H1 (cell line): ENCODE measurements around the gene ASAP3. TPM values are rescaled to one million over a fixed set of nuclear protein-coding genes. Genes with fewer than 3 reads are reported as not detected.
A peak's percentile ranks its signal among the peaks of the same experiment; 100 is the strongest.

ENCODE experiments used
- EP300 ChIP-seq, 2 experiments: IDR thresholded peaks; 1 replicate in 1 of 2; 2 replicates in 1 of 2; pipeline ENCODE4 v1.6.1; 2011 to 2012; ENCODE audit warnings: low read depth in 2 of 2, low read length in 2 of 2, mild to moderate bottlenecking in 2 of 2, borderline replicate concordance in 1 of 2, inconsistent platforms in 1 of 2, moderate library complexity in 1 of 2
- GTF2F1 ChIP-seq: IDR thresholded peaks from 2 replicates; pipeline ENCODE4 v1.6.1; 2012; ENCODE audit warnings: low read depth, low read length, improper control_type of control experiment, borderline replicate concordance
- MAFK ChIP-seq: IDR thresholded peaks from 2 replicates; pipeline ENCODE4 v1.6.1; 2012; ENCODE audit warnings: low read depth, mild to moderate bottlenecking, improper control_type of control experiment, low read length
- NANOG ChIP-seq: IDR thresholded peaks from 2 replicates; pipeline ENCODE4 v1.6.1; 2011; ENCODE audit warnings: low read length, low read depth, mild to moderate bottlenecking, inconsistent platforms; ENCODE audit not compliant: insufficient read depth, poor library complexity, severe bottlenecking
- PHF8 ChIP-seq: fragments of 200-600 bp; sonication (generic); conservative IDR thresholded peaks from 2 replicates; pipeline ENCODE4 v1.7.1; 2012; ENCODE audit warnings: low read depth, mild to moderate bottlenecking, inconsistent platforms, low read length, moderate library complexity
- POLR2AphosphoS5 ChIP-seq: IDR thresholded peaks from 2 replicates; pipeline ENCODE4 v1.6.1; 2011; ENCODE audit warnings: low read depth, low read length
- TEAD4 ChIP-seq: IDR thresholded peaks from 2 replicates; pipeline ENCODE4 v1.6.1; 2012; ENCODE audit warnings: low read depth, low read length, inconsistent platforms, mixed read lengths
- polyA plus RNA-seq, 7 experiments: library from polyadenylated mRNA; depleted of rRNA in 3 of 7; stranded (reverse) in 5 of 7; unstranded in 2 of 7; fragments of >200 nt in 5 of 7; fragments of 200-250 nt in 2 of 7; gene quantifications; 1 replicate in 5 of 7; 2 replicates in 1 of 7; 4 replicates in 1 of 7; pipeline versions ENCODE4 v1.2.1 to v1.2.3, GENCODE V29; 2011 to 2013; ENCODE audit warnings: missing spikeins in 2 of 7, mixed read lengths in 2 of 7
- total RNA-seq: library from RNA; stranded (reverse); fragmentation: NEBNext Ultra II Directional; extraction: Animal tissue kit (Norgen Biotek cat#: 25700); gene quantifications from 2 replicates; pipeline ENCODE4 v1.2.1, GENCODE V29; 2021
- TF ChIP-seq, protein P1 (sequence below): fragments of 300-600 bp; sonication (generic); IDR thresholded peaks from 2 replicates; pipeline ENCODE4 v1.7.1; 2012; ENCODE audit warnings: low read length, moderate library complexity, mild to moderate bottlenecking, inconsistent platforms; ENCODE audit not compliant: insufficient replicate concordance
- TF ChIP-seq, protein P2 (sequence below): IDR thresholded peaks from 2 replicates; pipeline ENCODE4 v1.6.1; 2012; ENCODE audit warnings: inconsistent platforms

ASAP3 gene
- total and polyA plus RNA-seq, 2 of the 8 experiments (the other 6 are each of a cell fraction or from before 2014, with no cell fraction given): 53.1 to 58.0 TPM

- TF ChIP-seq PHF8: peak; percentile 54; the same call in 1 of the 2 replicates
- no peak for TF ChIP-seq NANOG
- TF ChIP-seq, protein P1, sequence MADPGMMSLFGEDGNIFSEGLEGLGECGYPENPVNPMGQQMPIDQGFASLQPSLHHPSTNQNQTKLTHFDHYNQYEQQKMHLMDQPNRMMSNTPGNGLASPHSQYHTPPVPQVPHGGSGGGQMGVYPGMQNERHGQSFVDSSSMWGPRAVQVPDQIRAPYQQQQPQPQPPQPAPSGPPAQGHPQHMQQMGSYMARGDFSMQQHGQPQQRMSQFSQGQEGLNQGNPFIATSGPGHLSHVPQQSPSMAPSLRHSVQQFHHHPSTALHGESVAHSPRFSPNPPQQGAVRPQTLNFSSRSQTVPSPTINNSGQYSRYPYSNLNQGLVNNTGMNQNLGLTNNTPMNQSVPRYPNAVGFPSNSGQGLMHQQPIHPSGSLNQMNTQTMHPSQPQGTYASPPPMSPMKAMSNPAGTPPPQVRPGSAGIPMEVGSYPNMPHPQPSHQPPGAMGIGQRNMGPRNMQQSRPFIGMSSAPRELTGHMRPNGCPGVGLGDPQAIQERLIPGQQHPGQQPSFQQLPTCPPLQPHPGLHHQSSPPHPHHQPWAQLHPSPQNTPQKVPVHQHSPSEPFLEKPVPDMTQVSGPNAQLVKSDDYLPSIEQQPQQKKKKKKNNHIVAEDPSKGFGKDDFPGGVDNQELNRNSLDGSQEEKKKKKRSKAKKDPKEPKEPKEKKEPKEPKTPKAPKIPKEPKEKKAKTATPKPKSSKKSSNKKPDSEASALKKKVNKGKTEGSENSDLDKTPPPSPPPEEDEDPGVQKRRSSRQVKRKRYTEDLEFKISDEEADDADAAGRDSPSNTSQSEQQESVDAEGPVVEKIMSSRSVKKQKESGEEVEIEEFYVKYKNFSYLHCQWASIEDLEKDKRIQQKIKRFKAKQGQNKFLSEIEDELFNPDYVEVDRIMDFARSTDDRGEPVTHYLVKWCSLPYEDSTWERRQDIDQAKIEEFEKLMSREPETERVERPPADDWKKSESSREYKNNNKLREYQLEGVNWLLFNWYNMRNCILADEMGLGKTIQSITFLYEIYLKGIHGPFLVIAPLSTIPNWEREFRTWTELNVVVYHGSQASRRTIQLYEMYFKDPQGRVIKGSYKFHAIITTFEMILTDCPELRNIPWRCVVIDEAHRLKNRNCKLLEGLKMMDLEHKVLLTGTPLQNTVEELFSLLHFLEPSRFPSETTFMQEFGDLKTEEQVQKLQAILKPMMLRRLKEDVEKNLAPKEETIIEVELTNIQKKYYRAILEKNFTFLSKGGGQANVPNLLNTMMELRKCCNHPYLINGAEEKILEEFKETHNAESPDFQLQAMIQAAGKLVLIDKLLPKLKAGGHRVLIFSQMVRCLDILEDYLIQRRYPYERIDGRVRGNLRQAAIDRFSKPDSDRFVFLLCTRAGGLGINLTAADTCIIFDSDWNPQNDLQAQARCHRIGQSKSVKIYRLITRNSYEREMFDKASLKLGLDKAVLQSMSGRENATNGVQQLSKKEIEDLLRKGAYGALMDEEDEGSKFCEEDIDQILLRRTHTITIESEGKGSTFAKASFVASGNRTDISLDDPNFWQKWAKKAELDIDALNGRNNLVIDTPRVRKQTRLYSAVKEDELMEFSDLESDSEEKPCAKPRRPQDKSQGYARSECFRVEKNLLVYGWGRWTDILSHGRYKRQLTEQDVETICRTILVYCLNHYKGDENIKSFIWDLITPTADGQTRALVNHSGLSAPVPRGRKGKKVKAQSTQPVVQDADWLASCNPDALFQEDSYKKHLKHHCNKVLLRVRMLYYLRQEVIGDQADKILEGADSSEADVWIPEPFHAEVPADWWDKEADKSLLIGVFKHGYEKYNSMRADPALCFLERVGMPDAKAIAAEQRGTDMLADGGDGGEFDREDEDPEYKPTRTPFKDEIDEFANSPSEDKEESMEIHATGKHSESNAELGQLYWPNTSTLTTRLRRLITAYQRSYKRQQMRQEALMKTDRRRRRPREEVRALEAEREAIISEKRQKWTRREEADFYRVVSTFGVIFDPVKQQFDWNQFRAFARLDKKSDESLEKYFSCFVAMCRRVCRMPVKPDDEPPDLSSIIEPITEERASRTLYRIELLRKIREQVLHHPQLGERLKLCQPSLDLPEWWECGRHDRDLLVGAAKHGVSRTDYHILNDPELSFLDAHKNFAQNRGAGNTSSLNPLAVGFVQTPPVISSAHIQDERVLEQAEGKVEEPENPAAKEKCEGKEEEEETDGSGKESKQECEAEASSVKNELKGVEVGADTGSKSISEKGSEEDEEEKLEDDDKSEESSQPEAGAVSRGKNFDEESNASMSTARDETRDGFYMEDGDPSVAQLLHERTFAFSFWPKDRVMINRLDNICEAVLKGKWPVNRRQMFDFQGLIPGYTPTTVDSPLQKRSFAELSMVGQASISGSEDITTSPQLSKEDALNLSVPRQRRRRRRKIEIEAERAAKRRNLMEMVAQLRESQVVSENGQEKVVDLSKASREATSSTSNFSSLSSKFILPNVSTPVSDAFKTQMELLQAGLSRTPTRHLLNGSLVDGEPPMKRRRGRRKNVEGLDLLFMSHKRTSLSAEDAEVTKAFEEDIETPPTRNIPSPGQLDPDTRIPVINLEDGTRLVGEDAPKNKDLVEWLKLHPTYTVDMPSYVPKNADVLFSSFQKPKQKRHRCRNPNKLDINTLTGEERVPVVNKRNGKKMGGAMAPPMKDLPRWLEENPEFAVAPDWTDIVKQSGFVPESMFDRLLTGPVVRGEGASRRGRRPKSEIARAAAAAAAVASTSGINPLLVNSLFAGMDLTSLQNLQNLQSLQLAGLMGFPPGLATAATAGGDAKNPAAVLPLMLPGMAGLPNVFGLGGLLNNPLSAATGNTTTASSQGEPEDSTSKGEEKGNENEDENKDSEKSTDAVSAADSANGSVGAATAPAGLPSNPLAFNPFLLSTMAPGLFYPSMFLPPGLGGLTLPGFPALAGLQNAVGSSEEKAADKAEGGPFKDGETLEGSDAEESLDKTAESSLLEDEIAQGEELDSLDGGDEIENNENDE: no peak
- TF ChIP-seq GTF2F1: no peak
- TF ChIP-seq TEAD4: no peak
- TF ChIP-seq, protein P2, sequence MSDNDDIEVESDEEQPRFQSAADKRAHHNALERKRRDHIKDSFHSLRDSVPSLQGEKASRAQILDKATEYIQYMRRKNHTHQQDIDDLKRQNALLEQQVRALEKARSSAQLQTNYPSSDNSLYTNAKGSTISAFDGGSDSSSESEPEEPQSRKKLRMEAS: no peak
- TF ChIP-seq MAFK: no peak
- no peak for TF ChIP-seq EP300 (IDR thresholded peaks at IDR 0.05; ENCODE audit: borderline replicate concordance in 1 of 2, low read depth in 2 of 2, low read length in 2 of 2)
- peak; percentile 9 for TF ChIP-seq POLR2AphosphoS5
Observed at GRCh38 chr1:23483321-23484252, at the start of gene ASAP3 (continued).
